ENCODE results near the gene SMARCA2.

SMARCA2 gene

GRCh38 chr9:1995084-1995483, 20.1 kb upstream of the SMARCA2 start:
- Histone ChIP-seq H2AFZ (ENCODE audit: low read length) (no peak overlapping the region), H3K79me2 (ENCODE audit: insufficient read depth, low read length) (no peaks in the 10 kb centered on the region), H3K27ac (ENCODE audit: low read depth, low read length, poor library complexity, severe bottlenecking) (no peak overlapping the region), H3K9ac (ENCODE audit: low read length) (no peak overlapping the region), H3K4me1 (ENCODE audit: insufficient read depth, low read length, severe bottlenecking) (no peaks in the 10 kb centered on the region), H4K20me1 (ENCODE audit: insufficient read depth, low read length) (no peaks in the 10 kb centered on the region), H3K4me3 (ENCODE audit: low read depth, low read length, poor library complexity, severe bottlenecking) (no peak overlapping the region), H3K4me2 (ENCODE audit: low read length) (no peak overlapping the region), H3F3A (ENCODE audit: insufficient read depth, low read length) (no peaks in the 10 kb centered on the region), H3K9me3 (ENCODE audit: low read length) (no peaks in the 10 kb centered on the region), H3K36me3 (ENCODE audit: insufficient read depth, low read length) (no peaks in the 10 kb centered on the region), H3K27me3 (ENCODE audit: insufficient read depth, low read length) (peaks cover 4% of the 10 kb centered on the region; the same call in 1 of the 2 replicates), H3K9me2 (ENCODE audit: low read depth, low read length) (no peaks in the 10 kb centered on the region)
- TF ChIP-seq EZH2 (IDR thresholded peaks at IDR 0.05; ENCODE audit: borderline replicate concordance, low read length) (no peak), CTCF (IDR thresholded peaks at IDR 0.05; ENCODE audit: low read length) (no peak)

- Histone ChIP-seq H3K9ac (ENCODE audit: low read length) (no peak overlapping the region), H2AFZ (ENCODE audit: low read length) (no peak overlapping the region), H3K27ac (ENCODE audit: low read depth, low read length, poor library complexity, severe bottlenecking) (no peak overlapping the region), H3K9me2 (ENCODE audit: low read depth, low read length) (no peaks in the 10 kb centered on the region), H3K36me3 (ENCODE audit: insufficient read depth, low read length) (no peaks in the 10 kb centered on the region), H3K9me3 (ENCODE audit: low read length) (no peaks in the 10 kb centered on the region), H3K4me2 (ENCODE audit: low read length) (no peak overlapping the region), H4K20me1 (ENCODE audit: insufficient read depth, low read length) (no peaks in the 10 kb centered on the region), H3F3A (ENCODE audit: insufficient read depth, low read length) (no peaks in the 10 kb centered on the region), H3K4me3 (ENCODE audit: low read depth, low read length, poor library complexity, severe bottlenecking) (no peak overlapping the region), H3K4me1 (ENCODE audit: insufficient read depth, low read length, severe bottlenecking) (no peaks in the 10 kb centered on the region), H3K27me3 (ENCODE audit: insufficient read depth, low read length) (peaks cover 4% of the 10 kb centered on the region; the same call in 1 of the 2 replicates), H3K79me2 (ENCODE audit: insufficient read depth, low read length) (no peaks in the 10 kb centered on the region)
- no peak for TF ChIP-seq CTCF (IDR thresholded peaks at IDR 0.05; ENCODE audit: low read length)
- no peak for TF ChIP-seq EZH2 (IDR thresholded peaks at IDR 0.05; ENCODE audit: borderline replicate concordance, low read length)
These were observed 19.0 kb upstream of the SMARCA2 start for GRCh38 chr9:1996156-1996555.

GRCh38 chr9:1997646-1998045, 17.5 kb upstream of the SMARCA2 start:
- Histone ChIP-seq H4K20me1 (ENCODE audit: insufficient read depth, low read length) (no peaks in the 10 kb centered on the region), H3K79me2 (ENCODE audit: insufficient read depth, low read length) (no peaks in the 10 kb centered on the region), H2AFZ (ENCODE audit: low read length) (no peak overlapping the region), H3K4me2 (ENCODE audit: low read length) (no peak overlapping the region), H3F3A (ENCODE audit: insufficient read depth, low read length) (no peaks in the 10 kb centered on the region), H3K9me3 (ENCODE audit: low read length) (no peaks in the 10 kb centered on the region), H3K27me3 (ENCODE audit: insufficient read depth, low read length) (peaks cover 4% of the 10 kb centered on the region; the same call in 1 of the 2 replicates), H3K27ac (ENCODE audit: low read depth, low read length, poor library complexity, severe bottlenecking) (no peak overlapping the region), H3K4me1 (ENCODE audit: insufficient read depth, low read length, severe bottlenecking) (no peaks in the 10 kb centered on the region), H3K9me2 (ENCODE audit: low read depth, low read length) (no peaks in the 10 kb centered on the region), H3K4me3 (ENCODE audit: low read depth, low read length, poor library complexity, severe bottlenecking) (no peak overlapping the region), H3K9ac (ENCODE audit: low read length) (no peak overlapping the region), H3K36me3 (ENCODE audit: insufficient read depth, low read length) (no peaks in the 10 kb centered on the region)
- TF ChIP-seq EZH2 (IDR thresholded peaks at IDR 0.05; ENCODE audit: borderline replicate concordance, low read length), result no peak
- no peak for TF ChIP-seq CTCF (IDR thresholded peaks at IDR 0.05; ENCODE audit: low read length)
